Cardiac muscle cell (in vitro differentiated cells and primary cell): ENCODE measurements around the gene AP1AR. TPM values are rescaled to one million over a fixed set of nuclear protein-coding genes. Genes with fewer than 3 reads are reported as not detected.
A peak's percentile ranks its signal among the peaks of the same experiment; 100 is the strongest.

ENCODE experiments used
- DNase-seq, 2 donors: peaks; one replicate each; pipeline versions ENCODE4 v3.0.0 to v3.0.0-alpha.2; 2010 to 2017; ENCODE audit warnings: low read depth in 1 of 2, low spot score in 1 of 2
- H3K27ac ChIP-seq: fragments of 200-600 bp; sonication (generic); 2 replicates; pipeline ENCODE4 v1.5.1; 2016
- H3K27me3 ChIP-seq: fragments of 200-600 bp; sonication (generic); 2 replicates; pipeline ENCODE4 v1.6.0; 2016; ENCODE audit warnings: control low read depth
- H3K36me3 ChIP-seq: fragments of 200-600 bp; sonication (generic); 2 replicates; pipeline ENCODE4 v1.5.1; 2016; ENCODE audit warnings: control low read depth
- H3K4me1 ChIP-seq: fragments of 200-600 bp; sonication (generic); 2 replicates; pipeline ENCODE4 v1.8.1; 2017; ENCODE audit warnings: low read depth, mild to moderate bottlenecking, mixed run types
- H3K4me3 ChIP-seq: fragments of 200-600 bp; sonication (generic); 2 replicates; pipeline ENCODE4 v1.5.1; 2016; ENCODE audit warnings: mild to moderate bottlenecking
- H3K9me3 ChIP-seq: fragments of 200-600 bp; sonication (generic); 2 replicates; pipeline ENCODE4 v1.5.1; 2017; ENCODE audit warnings: low read depth, mild to moderate bottlenecking, control low read depth
- CTCF ChIP-seq: IDR thresholded peaks from 2 replicates; pipeline ENCODE4 v1.5.1; 2012; ENCODE audit warnings: low read depth, mild to moderate bottlenecking, low read length
- polyA plus RNA-seq: library from polyadenylated mRNA; unstranded; fragments of >200 nt; fragmentation: Nextera tagmentation; extraction: Ambion mirVana; gene quantifications from 2 replicates; pipeline ENCODE4 v1.2.1, GENCODE V29; 2016
- total RNA-seq: library from RNA; depleted of rRNA; stranded (reverse); fragments of >200 nt; gene quantifications from 2 replicates; pipeline ENCODE4 v1.2.3, GENCODE V29; 2016

The AP1AR gene
- total and polyA plus RNA-seq, 2 experiments from 2014 or later, result 21.7 to 28.0 TPM

- DNase-seq, result peak in 1 of 2 donors; percentile 60
- Histone ChIP-seq H3K4me3 (peak overlapping the region; percentile 81), H3K27me3 (no peaks in the 10 kb centered on the region), H3K36me3 (no peaks in the 10 kb centered on the region), H3K27ac (no peak overlapping the region), H3K9me3 (no peaks in the 10 kb centered on the region), H3K4me1 (peaks cover 4% of the 10 kb centered on the region)
- TF ChIP-seq CTCF, result no peak
These were observed 53.2 kb downstream of the AP1AR start for GRCh38 chr4:112284662-112285411.

- DNase-seq, result no peak
- peaks cover 4% of the 10 kb centered on the region for H3K4me1 ChIP-seq
These were observed 55.8 kb downstream of the AP1AR start for GRCh38 chr4:112287258-112287989.

GRCh38 chr4:112288455-112288854, 56.9 kb downstream of the AP1AR start:
- no peaks in the 10 kb centered on the region for H3K36me3 ChIP-seq
- DNase-seq, result no peak
- no peaks in the 10 kb centered on the region for H3K27me3 ChIP-seq
- H3K4me3 ChIP-seq, result no peak overlapping the region
- H3K27ac ChIP-seq, result no peak overlapping the region
- H3K9me3 ChIP-seq, result no peaks in the 10 kb centered on the region
- no peak for TF ChIP-seq CTCF
- H3K4me1 ChIP-seq, result peaks cover 4% of the 10 kb centered on the region

More at GRCh38 chr4:112287258-112287989, 55.8 kb downstream of the AP1AR start:
- Histone ChIP-seq H3K27ac (no peak overlapping the region), H3K36me3 (no peaks in the 10 kb centered on the region), H3K4me3 (no peak overlapping the region), H3K9me3 (no peaks in the 10 kb centered on the region), H3K27me3 (no peaks in the 10 kb centered on the region)
- TF ChIP-seq CTCF, result no peak

- Histone ChIP-seq H3K9me3 (no peaks in the 10 kb centered on the region), H3K4me3 (no peak overlapping the region)
These were observed 58.0 kb downstream of the AP1AR start for GRCh38 chr4:112289407-112290253.

More at GRCh38 chr4:112289407-112290253, 58.0 kb downstream of the AP1AR start:
- no peak overlapping the region for H3K27ac ChIP-seq
- H3K27me3 ChIP-seq, result no peaks in the 10 kb centered on the region
- no peak for TF ChIP-seq CTCF
- DNase-seq, result no peak
- no peaks in the 10 kb centered on the region for H3K36me3 ChIP-seq
- H3K4me1 ChIP-seq, result peaks cover 4% of the 10 kb centered on the region
